ENCODE measurements around the gene PARD3B. TPM values are rescaled to one million over a fixed set of nuclear protein-coding genes. Genes with fewer than 3 reads are reported as not detected.

The PARD3B gene
- total RNA-seq, 1 experiment from 2014 or later = 7.6 TPM

GRCh38 chr2:204505488-204505887 lies 39.8 kb upstream of the PARD3B start:
- ChIA-PET POLR2A (ENCODE audit: low non-redundant PET) (no interaction called here), CTCF (no interaction called here)
- no peaks in the 10 kb centered on the region for H3K36me3 ChIP-seq (ENCODE audit: insufficient read depth, low read length, poor library complexity, severe bottlenecking)
- H3K4me3 ChIP-seq (ENCODE audit: low read depth, low read length, poor library complexity, severe bottlenecking) = no peak overlapping the region
- DNase-seq (ENCODE audit: low spot score) = no peak
- no TSS peak for BruUV-seq (replicated peaks)
- no peaks in the 10 kb centered on the region for H3K4me1 ChIP-seq (ENCODE audit: insufficient read depth, low read length, poor library complexity, severe bottlenecking)
- no peaks in the 10 kb centered on the region for H3K27me3 ChIP-seq (replicated peaks; ENCODE audit: insufficient read depth, low read depth, low read length, poor library complexity)
- H3K9me3 ChIP-seq (ENCODE audit: low read depth, low read length, poor library complexity, severe bottlenecking) = no peaks in the 10 kb centered on the region
- TF ChIP-seq EZH2 (IDR thresholded peaks at IDR 0.05; ENCODE audit: borderline replicate concordance, low read depth, low read length, poor library complexity, severe bottlenecking) (no peak), CTCF (conservative IDR thresholded peaks at IDR 0.05; ENCODE audit: low read depth, low read length) (no peak)
- intact Hi-C loops (cut with micrococcal nuclease; ENCODE audit: unreplicated experiment) = no loop called here
- H3K27ac ChIP-seq (ENCODE audit: low read depth, low read length, poor library complexity, severe bottlenecking) = no peak overlapping the region

GRCh38 chr2:204505946-204506345 lies 39.3 kb upstream of the PARD3B start:
- BruUV-seq (replicated peaks) = no TSS peak
- Histone ChIP-seq H3K4me1 (ENCODE audit: insufficient read depth, low read length, poor library complexity, severe bottlenecking) (no peaks in the 10 kb centered on the region), H3K36me3 (ENCODE audit: insufficient read depth, low read length, poor library complexity, severe bottlenecking) (no peaks in the 10 kb centered on the region), H3K27ac (ENCODE audit: low read depth, low read length, poor library complexity, severe bottlenecking) (no peak overlapping the region), H3K4me3 (ENCODE audit: low read depth, low read length, poor library complexity, severe bottlenecking) (no peak overlapping the region), H3K27me3 (replicated peaks; ENCODE audit: insufficient read depth, low read depth, low read length, poor library complexity) (no peaks in the 10 kb centered on the region), H3K9me3 (ENCODE audit: low read depth, low read length, poor library complexity, severe bottlenecking) (no peaks in the 10 kb centered on the region)
- ChIA-PET CTCF (no interaction called here), POLR2A (ENCODE audit: low non-redundant PET) (no interaction called here)
- DNase-seq (ENCODE audit: low spot score) = no peak
- intact Hi-C loops (cut with micrococcal nuclease; ENCODE audit: unreplicated experiment) = no loop called here
- TF ChIP-seq CTCF (conservative IDR thresholded peaks at IDR 0.05; ENCODE audit: low read depth, low read length) = no peak
- TF ChIP-seq EZH2 (IDR thresholded peaks at IDR 0.05; ENCODE audit: borderline replicate concordance, low read depth, low read length, poor library complexity, severe bottlenecking) = no peak

DNA sequence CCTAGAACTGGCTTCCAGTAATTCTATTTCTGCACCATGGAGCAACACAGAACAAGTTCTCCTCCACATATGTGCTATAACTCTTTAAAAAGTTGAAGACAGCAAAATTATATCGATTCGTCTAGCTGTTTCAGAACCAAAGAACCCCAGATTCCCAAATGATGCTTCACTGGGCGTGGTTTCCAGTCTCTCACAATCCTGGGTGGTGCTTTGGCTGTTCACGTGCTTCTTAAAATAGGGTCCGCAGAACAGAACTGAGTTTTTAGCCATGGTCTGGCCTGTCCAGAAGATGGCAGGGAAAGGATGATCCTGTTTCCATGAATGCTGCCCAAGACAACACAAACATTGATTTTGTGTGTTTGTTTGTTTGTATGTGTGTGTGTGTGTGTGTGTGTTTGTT lies 37.6 kb upstream of the PARD3B start:
- TF ChIP-seq EZH2 (IDR thresholded peaks at IDR 0.05; ENCODE audit: borderline replicate concordance, low read depth, low read length, poor library complexity, severe bottlenecking) (no peak), CTCF (conservative IDR thresholded peaks at IDR 0.05; ENCODE audit: low read depth, low read length) (no peak)
- intact Hi-C loops (cut with micrococcal nuclease; ENCODE audit: unreplicated experiment) = no loop called here
- no peaks in the 10 kb centered on the region for H3K27me3 ChIP-seq (replicated peaks; ENCODE audit: insufficient read depth, low read depth, low read length, poor library complexity)
- H3K4me3 ChIP-seq (ENCODE audit: low read depth, low read length, poor library complexity, severe bottlenecking) = no peak overlapping the region
- no peaks in the 10 kb centered on the region for H3K36me3 ChIP-seq (ENCODE audit: insufficient read depth, low read length, poor library complexity, severe bottlenecking)
- ChIA-PET POLR2A (ENCODE audit: low non-redundant PET) (no interaction called here), CTCF (no interaction called here)
- H3K9me3 ChIP-seq (ENCODE audit: low read depth, low read length, poor library complexity, severe bottlenecking) = no peaks in the 10 kb centered on the region
- no peaks in the 10 kb centered on the region for H3K4me1 ChIP-seq (ENCODE audit: insufficient read depth, low read length, poor library complexity, severe bottlenecking)
- DNase-seq (ENCODE audit: low spot score) = no peak
- no peak overlapping the region for H3K27ac ChIP-seq (ENCODE audit: low read depth, low read length, poor library complexity, severe bottlenecking)
- no TSS peak for BruUV-seq (replicated peaks)

Measured in A673 (cell line).